ENCODE data around the gene KIF2C.

GRCh38 chr1:44723064-44723463, 16.6 kb upstream of the KIF2C start:
- TF ChIP-seq CTCF (conservative IDR thresholded peaks at IDR 0.05) (no peak), ZFX (IDR thresholded peaks at IDR 0.05) (no peak)

All from C4-2B (cell line).